Measurements from ENCODE around the gene OAS1. TPM values are rescaled to one million over a fixed set of nuclear protein-coding genes. Genes with fewer than 3 reads are reported as not detected.

The OAS1 gene
- total RNA-seq, 4 donors from 2014 or later, result 3.8 to 19.8 (median 7.4) TPM

- H3K27ac ChIP-seq, result no peak overlapping the region
- no peak overlapping the region for H3K4me3 ChIP-seq
- no peaks in the 10 kb centered on the region for H3K9me3 ChIP-seq
These were observed 29.5 kb downstream of the OAS1 start for GRCh38 chr12:112936264-112936663.

GRCh38 chr12:112936927-112937326 lies 30.2 kb downstream of the OAS1 start:
- intact Hi-C loops (cut with DNase I; ENCODE audit: low total_unique reads), result no loop called here
- no peaks in the 10 kb centered on the region for H3K36me3 ChIP-seq
- no peak for TF ChIP-seq POLR2A (IDR thresholded peaks at IDR 0.05)
- no peak for TF ChIP-seq CTCF (IDR thresholded peaks at IDR 0.05)
- peaks cover 0 to 10% of the 10 kb centered on the region in 2 donors for H3K4me1 ChIP-seq
- no peaks in the 10 kb centered on the region for H3K9me3 ChIP-seq
- H3K4me3 ChIP-seq, result no peak overlapping the region
- H3K27me3 ChIP-seq, result no peaks in the 10 kb centered on the region
- DNase-seq, result no peak
- H3K27ac ChIP-seq, result peak overlapping the region in 1 of 2 donors; percentile 73

More at GRCh38 chr12:112936264-112936663, 29.5 kb downstream of the OAS1 start:
- Histone ChIP-seq H3K4me1 (peaks cover 0 to 10% of the 10 kb centered on the region in 2 donors), H3K36me3 (no peaks in the 10 kb centered on the region), H3K27me3 (no peaks in the 10 kb centered on the region)
- no peak for DNase-seq
- intact Hi-C loops (cut with DNase I; ENCODE audit: low total_unique reads), result no loop called here
- TF ChIP-seq POLR2A (IDR thresholded peaks at IDR 0.05) (no peak), CTCF (IDR thresholded peaks at IDR 0.05) (no peak)

- Histone ChIP-seq H3K4me1 (peaks cover 0 to 10% of the 10 kb centered on the region in 2 donors), H3K27me3 (no peaks in the 10 kb centered on the region), H3K36me3 (no peaks in the 10 kb centered on the region), H3K4me3 (peak within 1 kb of the TSS; percentile 69 to 90), H3K9me3 (no peaks in the 10 kb centered on the region), H3K27ac (peak within 1 kb of the TSS; percentile 72 to 73)
- intact Hi-C loops (cut with DNase I; ENCODE audit: low total_unique reads), result no loop called here
- TF ChIP-seq CTCF (IDR thresholded peaks at IDR 0.05) (no peak), POLR2A (IDR thresholded peaks at IDR 0.05) (no peak)
- DNase-seq, result peak; percentile 87 to 93
These were observed 31.3 kb downstream of the OAS1 start, which contains the start of gene OAS3 for GRCh38 chr12:112937741-112938719. TSS of gene OAS3 (plus strand) at chr12:112938474. CDS start at chr12:112938531, 57 bp downstream.

GRCh38 chr12:112938751-112939150 lies 32.0 kb downstream of the OAS1 start:
- peak overlapping the region; percentile 72 to 73 for H3K27ac ChIP-seq
- intact Hi-C loops (cut with DNase I; ENCODE audit: low total_unique reads), result no loop called here
- H3K4me1 ChIP-seq, result peaks cover 0 to 10% of the 10 kb centered on the region in 2 donors
- no peaks in the 10 kb centered on the region for H3K27me3 ChIP-seq
- no peaks in the 10 kb centered on the region for H3K9me3 ChIP-seq
- peak overlapping the region; percentile 69 to 90 for H3K4me3 ChIP-seq
- no peak for DNase-seq
- TF ChIP-seq CTCF (IDR thresholded peaks at IDR 0.05) (no peak), POLR2A (IDR thresholded peaks at IDR 0.05) (no peak)
- no peaks in the 10 kb centered on the region for H3K36me3 ChIP-seq

All from uterus (tissue), 4 donors.